H1 (cell line): ENCODE data around the gene RAP2C. TPM values are rescaled to one million over a fixed set of nuclear protein-coding genes. Genes with fewer than 3 reads are reported as not detected.

Experiments
- CTCF ChIA-PET: fragments of 300-600 bp; sonication (Branson Sonifier 250); formaldehyde crosslinking; loops from one replicate; lab custom pipeline; 2021; ENCODE audit not compliant: partially characterized antibody; lab: Charles Lee
- POLR2A ChIA-PET: fragments of 300-600 bp; sonication (Branson Sonifier 250); formaldehyde crosslinking; loops from one replicate; lab custom pipeline; 2021; ENCODE audit warnings: inconsistent platforms; ENCODE audit not compliant: partially characterized antibody; lab: Charles Lee
- DNase-seq, 2 experiments: peaks; one replicate each; pipeline versions ENCODE4 v3.0.0 to v3.0.0-alpha.2; 2010 to 2022; ENCODE audit warnings: low spot score in 2 of 2, low read depth in 1 of 2, mixed read lengths in 1 of 2
- FAIRE-seq: peaks from 2 replicates; lab custom pipeline; 2011; peaks lifted over from hg19 to GRCh38; lab: Jason Lieb, UNC
- H2AFZ ChIP-seq: 2 replicates; pipeline ENCODE4 v1.8.1; 2012; ENCODE audit warnings: low read length, inconsistent platforms
- H2AK5ac ChIP-seq: 2 replicates; pipeline ENCODE4 v1.6.1; 2013; ENCODE audit warnings: low read depth, low read length
- H2BK120ac ChIP-seq: replicated peaks from 2 replicates; pipeline ENCODE3; 2013; ENCODE audit warnings: low read depth, low read length, inconsistent platforms
- H2BK12ac ChIP-seq: 2 replicates; pipeline ENCODE4 v1.6.1; 2013; ENCODE audit warnings: low read depth, low read length
- H2BK15ac ChIP-seq: 2 replicates; pipeline ENCODE4 v1.6.1; 2013; ENCODE audit warnings: low read length
- H2BK20ac ChIP-seq: 2 replicates; pipeline ENCODE4 v1.6.1; 2013; ENCODE audit warnings: low read length
- H2BK5ac ChIP-seq: 2 replicates; pipeline ENCODE4 v1.6.1; 2013; ENCODE audit warnings: low read depth, low read length
- H3K14ac ChIP-seq: 2 replicates; pipeline ENCODE4 v1.6.1; 2013; ENCODE audit warnings: inconsistent platforms; ENCODE audit not compliant: insufficient read length
- H3K18ac ChIP-seq: 2 replicates; pipeline ENCODE4 v1.6.1; 2013; ENCODE audit warnings: low read length; ENCODE audit errors: extremely low read depth
- H3K23ac ChIP-seq: 2 replicates; pipeline ENCODE4 v1.6.1; 2013; ENCODE audit warnings: inconsistent platforms; ENCODE audit not compliant: insufficient read length
- H3K23me2 ChIP-seq: 2 replicates; pipeline ENCODE4 v1.6.1; 2013; ENCODE audit warnings: low read depth, low read length
- H3K27ac ChIP-seq: 2 replicates; pipeline ENCODE4 v1.6.1; 2011; ENCODE audit warnings: low read depth, low read length, inconsistent platforms
- H3K27me3 ChIP-seq, 4 experiments: replicated peaks in 1 of 4; 1 replicate in 1 of 4; 2 replicates in 3 of 4; pipeline versions ENCODE4 v1.6.1 to v1.8.1; 2011 to 2013; ENCODE audit warnings: low read length in 3 of 4, mild to moderate bottlenecking in 3 of 4, inconsistent platforms in 2 of 4, mixed read lengths in 2 of 4, moderate library complexity in 1 of 4; ENCODE audit not compliant: control insufficient read depth in 3 of 4, insufficient read depth in 3 of 4; ENCODE audit errors: extremely low read depth in 1 of 4
- H3K36me3 ChIP-seq, 4 experiments: 2 replicates each; pipeline versions ENCODE4 v1.6.1 to v1.8.1; 2011 to 2013; ENCODE audit warnings: mild to moderate bottlenecking in 4 of 4, low read length in 3 of 4, moderate library complexity in 2 of 4, control low read depth in 1 of 4, inconsistent platforms in 1 of 4; ENCODE audit not compliant: insufficient read depth in 4 of 4, control insufficient read depth in 2 of 4
- H3K4ac ChIP-seq: replicated peaks from 2 replicates; pipeline ENCODE3; 2013; ENCODE audit warnings: low read length, low read depth, mixed read lengths, inconsistent platforms; ENCODE audit not compliant: insufficient read length
- H3K4me1 ChIP-seq, 4 experiments: replicated peaks in 1 of 4; 1 replicate in 1 of 4; 2 replicates in 3 of 4; pipeline versions ENCODE4 v1.6.1 to v1.8.1; 2011 to 2013; ENCODE audit warnings: low read length in 3 of 4, inconsistent platforms in 2 of 4, mixed read lengths in 1 of 4; ENCODE audit not compliant: insufficient read depth in 4 of 4, control insufficient read depth in 3 of 4
- H3K4me2 ChIP-seq, 2 experiments: 2 replicates each; pipeline versions ENCODE4 v1.6.1 to v1.8.1; 2011 to 2013; ENCODE audit warnings: low read depth in 2 of 2, low read length in 2 of 2, control low read depth in 1 of 2, inconsistent platforms in 1 of 2, mild to moderate bottlenecking in 1 of 2; ENCODE audit not compliant: insufficient read depth in 1 of 2
- H3K4me3 ChIP-seq, 4 experiments: fragments of 200-600, 300-600 bp in 1 of 4; sonication (generic), shearing (Covaris generic), sonication (Bioruptor Twin) in 1 of 4; 2 replicates each; pipeline versions ENCODE4 v1.5.1 to v1.8.1; 2011 to 2016; ENCODE audit warnings: low read length in 4 of 4, low read depth in 3 of 4, control low read depth in 2 of 4, inconsistent platforms in 2 of 4, mild to moderate bottlenecking in 2 of 4, mixed read lengths in 1 of 4, moderate library complexity in 1 of 4; ENCODE audit not compliant: insufficient read depth in 2 of 4; ENCODE audit errors: extremely low read depth in 1 of 4
- H3K56ac ChIP-seq: replicated peaks from 2 replicates; pipeline ENCODE3; 2013; ENCODE audit warnings: low read depth, mild to moderate bottlenecking, mixed read lengths, low read length, inconsistent platforms; ENCODE audit not compliant: insufficient read length
- H3K79me1 ChIP-seq: 2 replicates; pipeline ENCODE4 v1.6.1; 2013; ENCODE audit warnings: low read depth, low read length, control low read depth
- H3K79me2 ChIP-seq, 2 experiments: 2 replicates each; pipeline versions ENCODE4 v1.6.1 to v1.8.1; 2012 to 2013; ENCODE audit warnings: low read length in 2 of 2, mild to moderate bottlenecking in 2 of 2, inconsistent platforms in 1 of 2; ENCODE audit not compliant: insufficient read depth in 2 of 2, control insufficient read depth in 1 of 2
- H3K9ac ChIP-seq, 4 experiments: replicated peaks in 1 of 4; 1 replicate in 1 of 4; 2 replicates in 3 of 4; pipeline versions ENCODE4 v1.6.1 to v1.8.1; 2011 to 2013; ENCODE audit warnings: low read depth in 3 of 4, low read length in 3 of 4, control low read depth in 2 of 4, mild to moderate bottlenecking in 2 of 4, moderate library complexity in 2 of 4, inconsistent platforms in 1 of 4; ENCODE audit errors: extremely low read depth in 1 of 4
- H3K9me3 ChIP-seq, 2 experiments: 2 replicates each; pipeline versions ENCODE4 v1.6.1 to v1.8.1; 2012 to 2013; ENCODE audit warnings: mild to moderate bottlenecking in 2 of 2, moderate library complexity in 2 of 2, control low read depth in 1 of 2, inconsistent platforms in 1 of 2, low read depth in 1 of 2, low read length in 1 of 2, mixed read lengths in 1 of 2; ENCODE audit not compliant: insufficient read depth in 2 of 2
- H4K20me1 ChIP-seq, 2 experiments: replicated peaks in 1 of 2; 2 replicates each; pipeline versions ENCODE3 to v1.8.1; 2011 to 2013; ENCODE audit warnings: inconsistent platforms in 2 of 2, low read length in 2 of 2, mild to moderate bottlenecking in 1 of 2; ENCODE audit not compliant: insufficient read depth in 2 of 2, control insufficient read depth in 1 of 2
- H4K5ac ChIP-seq: 2 replicates; pipeline ENCODE4 v1.6.1; 2013; ENCODE audit warnings: low read length, low read depth, mixed read lengths, inconsistent platforms; ENCODE audit not compliant: insufficient read length
- H4K8ac ChIP-seq: 2 replicates; pipeline ENCODE4 v1.8.0; 2013; ENCODE audit warnings: mild to moderate bottlenecking, moderate library complexity, low read length, inconsistent platforms; ENCODE audit not compliant: insufficient read depth; ENCODE audit errors: extremely low read depth
- H4K91ac ChIP-seq: replicated peaks from 2 replicates; pipeline ENCODE3; 2013; ENCODE audit warnings: low read length, mixed read lengths, inconsistent platforms; ENCODE audit not compliant: insufficient read length
- BACH1 ChIP-seq: IDR thresholded peaks from 2 replicates; pipeline ENCODE4 v1.6.1; 2012; ENCODE audit warnings: low read length, improper control_type of control experiment
- CREB1 ChIP-seq: IDR thresholded peaks from 2 replicates; pipeline ENCODE4 v1.6.1; 2012; ENCODE audit warnings: inconsistent platforms
- GABPA ChIP-seq: IDR thresholded peaks from 2 replicates; pipeline ENCODE4 v1.6.1; 2011; ENCODE audit warnings: mild to moderate bottlenecking, low read length, moderate library complexity, borderline replicate concordance; ENCODE audit not compliant: insufficient read depth
- GTF2F1 ChIP-seq: IDR thresholded peaks from 2 replicates; pipeline ENCODE4 v1.6.1; 2012; ENCODE audit warnings: low read depth, low read length, improper control_type of control experiment, borderline replicate concordance
- HDAC6 ChIP-seq: IDR thresholded peaks from one replicate; pipeline ENCODE4 v1.7.1; 2012; ENCODE audit warnings: low read depth, mild to moderate bottlenecking, inconsistent platforms, low read length, moderate library complexity
- RAD21 ChIP-seq, 2 experiments: IDR thresholded peaks in 1 of 2; conservative IDR thresholded peaks in 1 of 2; 2 replicates each; pipeline ENCODE4 v1.6.1; 2011; ENCODE audit warnings: low read depth in 2 of 2, low read length in 2 of 2, improper control_type of control experiment in 1 of 2, inconsistent platforms in 1 of 2, mild to moderate bottlenecking in 1 of 2, moderate library complexity in 1 of 2
- SAP30 ChIP-seq: fragments of 300-600 bp; sonication (generic); IDR thresholded peaks from 2 replicates; pipeline ENCODE4 v1.7.1; 2012; ENCODE audit warnings: low read length, moderate library complexity, mild to moderate bottlenecking, inconsistent platforms; ENCODE audit not compliant: insufficient read depth, insufficient replicate concordance
- SIN3A ChIP-seq, 2 experiments: IDR thresholded peaks in 1 of 2; conservative IDR thresholded peaks in 1 of 2; 2 replicates each; pipeline ENCODE4 v1.6.1; 2011 to 2012; ENCODE audit warnings: low read length in 2 of 2, improper control_type of control experiment in 1 of 2, low read depth in 1 of 2, mild to moderate bottlenecking in 1 of 2
- TAF7 ChIP-seq: optimal IDR thresholded peaks from 2 replicates; pipeline ENCODE3; 2011; ENCODE audit warnings: low read depth, mild to moderate bottlenecking, inconsistent platforms, low read length, moderate library complexity, borderline replicate concordance
- TCF12 ChIP-seq: IDR thresholded peaks from 2 replicates; pipeline ENCODE4 v1.6.1; 2011; ENCODE audit warnings: low read depth, mild to moderate bottlenecking, low read length
- WGBS, 2 experiments: shearing (Covaris generic) in 1 of 2; methylation state at CpG; one replicate each; pipeline versions ENCODE4 v1.1.6 to v1.1.7; 2013 to 2015; ENCODE audit warnings: low lambda C conversion rate in 2 of 2, mixed read lengths in 2 of 2, inconsistent platforms in 1 of 2, low coverage in 1 of 2, missing lambda C conversion rate in 1 of 2; ENCODE audit not compliant: insufficient replicate concordance in 2 of 2, insufficient coverage in 1 of 2, insufficient read length in 1 of 2; ENCODE audit errors: extremely low coverage in 1 of 2, missing lambda C conversion rate in 1 of 2; 5-methylcytosine and 5-hydroxymethylcytosine counted together
- polyA plus RNA-seq, 7 experiments: library from polyadenylated mRNA; depleted of rRNA in 3 of 7; stranded (reverse) in 5 of 7; unstranded in 2 of 7; fragments of >200 nt in 5 of 7; fragments of 200-250 nt in 2 of 7; gene quantifications; 1 replicate in 5 of 7; 2 replicates in 1 of 7; 4 replicates in 1 of 7; pipeline versions ENCODE4 v1.2.1 to v1.2.3, GENCODE V29; 2011 to 2013; ENCODE audit warnings: missing spikeins in 2 of 7, mixed read lengths in 2 of 7
- total RNA-seq: library from RNA; stranded (reverse); fragmentation: NEBNext Ultra II Directional; extraction: Animal tissue kit (Norgen Biotek cat#: 25700); gene quantifications from 2 replicates; pipeline ENCODE4 v1.2.1, GENCODE V29; 2021

Gene RAP2C
- total and polyA plus RNA-seq, 2 of the 8 experiments (the other 6 are each of a cell fraction or from before 2014, with no cell fraction given) = 4.7 to 20.5 TPM

DNA sequence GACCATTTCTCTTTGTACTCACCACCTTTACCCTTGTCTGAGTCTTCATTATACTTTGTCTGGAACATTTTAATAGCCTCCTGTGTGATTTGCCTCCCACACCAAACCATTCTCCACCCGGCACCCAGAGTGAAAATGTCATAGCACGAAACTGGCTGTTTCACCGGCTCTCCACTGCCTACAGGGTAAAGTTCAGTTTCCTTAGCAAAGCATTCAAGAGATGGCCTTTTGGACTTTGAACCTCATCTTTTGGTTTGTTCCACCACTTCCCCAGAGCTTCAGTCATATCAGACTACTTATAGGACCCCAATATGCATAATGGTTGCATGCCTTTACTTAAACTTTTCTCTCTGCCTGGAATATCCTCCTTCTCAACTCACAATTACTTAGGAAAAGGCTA, 38.3 kb downstream of the RAP2C start:
- Histone ChIP-seq H2BK120ac (no peak overlapping the region), H2BK15ac (no peak overlapping the region), H2AFZ (no peak overlapping the region), H3K79me2 (no peaks in the 10 kb centered on the region), H3K36me3 (no peaks in the 10 kb centered on the region), H3K18ac (no peak overlapping the region), H2BK5ac (no peak overlapping the region), H4K8ac (no peak overlapping the region), H3K27ac (no peak overlapping the region), H3K4me3 (no peak overlapping the region), H4K20me1 (no peaks in the 10 kb centered on the region), H2BK20ac (no peak overlapping the region), H3K14ac (no peak overlapping the region), H4K91ac (no peak overlapping the region), H3K4ac (no peak overlapping the region), H3K23me2 (no peaks in the 10 kb centered on the region), H4K5ac (no peak overlapping the region), H3K79me1 (no peaks in the 10 kb centered on the region), H3K4me2 (no peak overlapping the region), H3K56ac (no peak overlapping the region), H3K27me3 (no peaks in the 10 kb centered on the region), H3K9me3 (no peaks in the 10 kb centered on the region), H2BK12ac (no peak overlapping the region), H2AK5ac (no peak overlapping the region), H3K23ac (no peak overlapping the region), H3K4me1 (no peaks in the 10 kb centered on the region), H3K9ac (no peak overlapping the region)
- CTCF ChIA-PET = no interaction called here
- WGBS, 2 experiments = 100% methylated on average over 3 of the region's 3 CpGs; no CpG with 5 or more reads in 1 of the 2 experiments
- TF ChIP-seq SAP30 = no peak
- TF ChIP-seq SIN3A (conservative IDR thresholded peaks at IDR 0.05 in 1 of 2, IDR thresholded peaks at IDR 0.05 in 1 of 2; ENCODE audit: low read depth in 1 of 2, low read length in 2 of 2) = no peak
- no peak for TF ChIP-seq HDAC6
- no peak for TF ChIP-seq RAD21 (IDR thresholded peaks at IDR 0.05 in 1 of 2, conservative IDR thresholded peaks at IDR 0.05 in 1 of 2; ENCODE audit: low read depth in 2 of 2, low read length in 2 of 2)
- no peak for TF ChIP-seq BACH1
- no peak for TF ChIP-seq TAF7
- TF ChIP-seq GTF2F1 = no peak
- TF ChIP-seq GABPA = no peak
- TF ChIP-seq TCF12 = no peak
- no peak for TF ChIP-seq CREB1
- DNase-seq = no peak
- no peak for FAIRE-seq
- POLR2A ChIA-PET = no interaction called here
